ENCODE data around the gene SAMD4A.

DNA sequence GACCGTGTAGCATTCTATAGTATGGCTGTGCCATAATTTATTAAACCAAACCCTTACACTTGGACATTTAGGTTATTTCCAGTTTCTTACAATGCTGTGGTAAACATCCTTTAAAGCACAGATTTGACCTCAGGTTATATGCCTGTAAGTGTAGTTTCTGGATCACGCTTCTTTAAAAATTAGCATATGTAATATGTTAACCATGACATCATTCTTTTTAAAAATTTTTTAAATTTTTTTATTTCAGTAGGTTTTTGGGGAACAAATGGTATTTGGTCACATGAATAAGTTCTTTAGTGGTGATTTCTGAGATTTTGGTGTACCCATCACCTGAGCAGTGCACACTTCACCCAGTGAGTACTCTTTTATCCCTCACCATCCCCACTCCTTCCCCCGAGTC lies 18.3 kb downstream of the SAMD4A start:
- TF ChIP-seq FOXP2 (optimal IDR thresholded peaks at IDR 0.05; ENCODE audit: control extremely low read depth, extremely low read length, insufficient read depth), result no peak
- no peak for TF ChIP-seq EZH2 (IDR thresholded peaks at IDR 0.05)
